Measurements from ENCODE around the gene HAUS7.

DNA sequence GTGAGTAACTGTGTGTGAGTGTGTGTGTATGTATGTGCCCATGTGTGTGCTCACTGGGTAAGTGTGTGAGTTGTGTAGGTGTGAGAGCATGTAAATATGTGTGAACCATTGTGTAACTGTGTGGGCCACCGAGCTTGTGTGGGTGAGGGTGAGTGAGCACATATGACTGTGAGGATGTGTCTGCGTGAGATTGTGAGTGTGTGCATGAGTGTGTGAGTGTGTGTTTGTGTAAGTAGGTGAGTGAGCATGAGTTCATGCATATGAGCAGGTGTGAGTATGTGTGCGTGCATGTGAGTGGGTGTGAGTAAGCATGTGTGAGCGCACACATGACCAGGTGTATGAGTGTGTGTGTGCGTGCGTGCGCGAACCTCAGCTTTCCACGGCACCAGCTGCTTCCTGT is 45.7 kb upstream of the HAUS7 start:
- TF ChIP-seq, protein P1, sequence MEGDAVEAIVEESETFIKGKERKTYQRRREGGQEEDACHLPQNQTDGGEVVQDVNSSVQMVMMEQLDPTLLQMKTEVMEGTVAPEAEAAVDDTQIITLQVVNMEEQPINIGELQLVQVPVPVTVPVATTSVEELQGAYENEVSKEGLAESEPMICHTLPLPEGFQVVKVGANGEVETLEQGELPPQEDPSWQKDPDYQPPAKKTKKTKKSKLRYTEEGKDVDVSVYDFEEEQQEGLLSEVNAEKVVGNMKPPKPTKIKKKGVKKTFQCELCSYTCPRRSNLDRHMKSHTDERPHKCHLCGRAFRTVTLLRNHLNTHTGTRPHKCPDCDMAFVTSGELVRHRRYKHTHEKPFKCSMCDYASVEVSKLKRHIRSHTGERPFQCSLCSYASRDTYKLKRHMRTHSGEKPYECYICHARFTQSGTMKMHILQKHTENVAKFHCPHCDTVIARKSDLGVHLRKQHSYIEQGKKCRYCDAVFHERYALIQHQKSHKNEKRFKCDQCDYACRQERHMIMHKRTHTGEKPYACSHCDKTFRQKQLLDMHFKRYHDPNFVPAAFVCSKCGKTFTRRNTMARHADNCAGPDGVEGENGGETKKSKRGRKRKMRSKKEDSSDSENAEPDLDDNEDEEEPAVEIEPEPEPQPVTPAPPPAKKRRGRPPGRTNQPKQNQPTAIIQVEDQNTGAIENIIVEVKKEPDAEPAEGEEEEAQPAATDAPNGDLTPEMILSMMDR (IDR thresholded peaks at IDR 0.05), result no peak
- TF ChIP-seq POLR2A (IDR thresholded peaks at IDR 0.05), result no peak
